Sigmoid colon (tissue), 3 donors: ENCODE results near the gene SORCS1.

Source experiments
- POLR2A ChIP-seq, 2 donors: fragments of 450-650 bp; IDR thresholded peaks; one replicate each; pipeline ENCODE4 v1.6.1; 2016; ENCODE audit warnings: antibody characterized with exemption in 2 of 2, mild to moderate bottlenecking in 2 of 2, moderate library complexity in 2 of 2
- TF ChIP-seq, protein P1 (sequence below), 4 experiments: fragments of 450-650 bp in 3 of 4; fragments of 200-600 bp in 1 of 4; IDR thresholded peaks; one replicate each; pipeline ENCODE4 v1.5.1; 2016 to 2019; ENCODE audit warnings: antibody characterized with exemption in 4 of 4, mild to moderate bottlenecking in 3 of 4, moderate library complexity in 2 of 4

- TF ChIP-seq, protein P1, sequence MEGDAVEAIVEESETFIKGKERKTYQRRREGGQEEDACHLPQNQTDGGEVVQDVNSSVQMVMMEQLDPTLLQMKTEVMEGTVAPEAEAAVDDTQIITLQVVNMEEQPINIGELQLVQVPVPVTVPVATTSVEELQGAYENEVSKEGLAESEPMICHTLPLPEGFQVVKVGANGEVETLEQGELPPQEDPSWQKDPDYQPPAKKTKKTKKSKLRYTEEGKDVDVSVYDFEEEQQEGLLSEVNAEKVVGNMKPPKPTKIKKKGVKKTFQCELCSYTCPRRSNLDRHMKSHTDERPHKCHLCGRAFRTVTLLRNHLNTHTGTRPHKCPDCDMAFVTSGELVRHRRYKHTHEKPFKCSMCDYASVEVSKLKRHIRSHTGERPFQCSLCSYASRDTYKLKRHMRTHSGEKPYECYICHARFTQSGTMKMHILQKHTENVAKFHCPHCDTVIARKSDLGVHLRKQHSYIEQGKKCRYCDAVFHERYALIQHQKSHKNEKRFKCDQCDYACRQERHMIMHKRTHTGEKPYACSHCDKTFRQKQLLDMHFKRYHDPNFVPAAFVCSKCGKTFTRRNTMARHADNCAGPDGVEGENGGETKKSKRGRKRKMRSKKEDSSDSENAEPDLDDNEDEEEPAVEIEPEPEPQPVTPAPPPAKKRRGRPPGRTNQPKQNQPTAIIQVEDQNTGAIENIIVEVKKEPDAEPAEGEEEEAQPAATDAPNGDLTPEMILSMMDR (IDR thresholded peaks at IDR 0.05) = no peak
- TF ChIP-seq POLR2A (IDR thresholded peaks at IDR 0.05) = no peak
Measured at GRCh38 chr10:106971411-106971831, 193.1 kb downstream of the SORCS1 start.
